LoVo (cell line): ENCODE results near the gene RAD54L.
"Not testable (repeated sequence)": the region's sequence is repeated elsewhere in the genome, so short reads cannot be mapped to it uniquely, and the experiment has no call there.

Source experiments
- DNase-seq: peaks from one replicate; pipeline ENCODE4 v3.0.0-alpha.2; 2016; ENCODE audit warnings: low spot score

The RAD54L gene

DNA sequence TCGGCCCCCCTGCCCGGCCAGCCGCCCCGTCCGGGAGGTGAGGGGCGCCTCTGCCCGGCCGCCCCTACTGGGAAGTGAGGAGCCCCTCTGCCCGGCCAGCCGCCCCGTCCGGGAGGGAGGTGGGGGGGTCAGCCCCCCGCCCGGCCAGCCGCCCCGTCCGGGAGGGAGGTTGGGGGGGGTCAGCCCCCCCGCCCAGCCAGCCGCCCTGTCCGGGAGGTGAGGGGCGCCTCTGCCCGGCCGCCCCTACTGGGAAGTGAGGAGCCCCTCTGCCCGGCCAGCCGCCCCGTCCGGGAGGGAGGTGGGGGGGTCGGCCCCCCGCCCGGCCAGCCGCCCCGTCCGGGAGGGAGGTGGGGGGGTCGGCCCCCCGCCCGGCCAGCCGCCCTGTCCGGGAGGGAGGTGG is 5.8 kb upstream of the RAD54L start:
- DNase-seq = not testable (repeated sequence)

- no peak for DNase-seq
Measured at GRCh38 chr1:46242918-46243317, 4.6 kb upstream of the RAD54L start.

GRCh38 chr1:46243831-46244230 is 3.7 kb upstream of the RAD54L start:
- not testable (repeated sequence) for DNase-seq

- peak; percentile 12 for DNase-seq
Measured at GRCh38 chr1:46244656-46245371, 2.7 kb upstream of the RAD54L start.

- not testable (repeated sequence) for DNase-seq
Measured at GRCh38 chr1:46246136-46246535, 1.4 kb upstream of the RAD54L start.

DNA sequence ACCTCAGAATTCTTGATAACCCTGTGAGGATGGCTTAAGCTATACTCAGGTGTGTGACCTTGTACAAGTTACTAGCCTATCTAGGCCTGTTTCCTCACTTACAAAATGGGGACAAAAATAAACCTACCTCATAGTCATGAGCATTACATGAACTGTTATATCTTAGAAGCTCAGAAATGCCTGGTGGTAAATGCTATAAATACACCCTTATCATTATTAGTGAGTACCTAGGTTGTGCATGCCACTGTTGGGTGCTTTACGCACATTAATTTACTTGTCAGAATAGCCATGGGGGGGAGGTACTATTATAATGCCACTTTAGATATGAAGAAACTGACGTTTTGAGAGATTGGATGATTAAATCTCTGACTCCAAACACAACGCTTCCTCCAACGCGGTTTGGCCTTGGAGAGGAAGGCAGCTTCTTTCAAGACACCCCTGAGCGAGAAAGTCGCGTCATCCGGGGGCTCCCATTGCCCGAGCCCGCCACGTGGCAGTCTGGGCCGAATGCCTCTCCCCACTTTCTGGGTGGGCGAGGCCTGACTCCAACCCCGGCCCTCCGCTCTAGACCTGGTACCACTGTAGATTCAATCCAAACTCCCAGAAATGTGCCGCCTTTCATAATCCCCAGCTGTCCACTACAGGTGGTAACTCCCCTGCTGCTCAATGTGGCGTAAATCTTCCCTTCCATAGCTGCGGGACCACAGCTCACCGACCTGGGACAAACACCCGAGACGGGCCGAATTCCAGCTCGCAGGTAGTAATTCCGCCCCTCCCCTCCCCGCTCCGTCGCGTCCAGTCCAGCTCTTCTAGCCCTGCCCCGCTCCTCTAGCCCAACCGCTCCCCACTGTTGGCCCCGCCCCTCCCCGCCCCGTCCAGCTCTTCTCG is 771 bp upstream of the RAD54L start:
- DNase-seq = peak; percentile 14

DNA sequence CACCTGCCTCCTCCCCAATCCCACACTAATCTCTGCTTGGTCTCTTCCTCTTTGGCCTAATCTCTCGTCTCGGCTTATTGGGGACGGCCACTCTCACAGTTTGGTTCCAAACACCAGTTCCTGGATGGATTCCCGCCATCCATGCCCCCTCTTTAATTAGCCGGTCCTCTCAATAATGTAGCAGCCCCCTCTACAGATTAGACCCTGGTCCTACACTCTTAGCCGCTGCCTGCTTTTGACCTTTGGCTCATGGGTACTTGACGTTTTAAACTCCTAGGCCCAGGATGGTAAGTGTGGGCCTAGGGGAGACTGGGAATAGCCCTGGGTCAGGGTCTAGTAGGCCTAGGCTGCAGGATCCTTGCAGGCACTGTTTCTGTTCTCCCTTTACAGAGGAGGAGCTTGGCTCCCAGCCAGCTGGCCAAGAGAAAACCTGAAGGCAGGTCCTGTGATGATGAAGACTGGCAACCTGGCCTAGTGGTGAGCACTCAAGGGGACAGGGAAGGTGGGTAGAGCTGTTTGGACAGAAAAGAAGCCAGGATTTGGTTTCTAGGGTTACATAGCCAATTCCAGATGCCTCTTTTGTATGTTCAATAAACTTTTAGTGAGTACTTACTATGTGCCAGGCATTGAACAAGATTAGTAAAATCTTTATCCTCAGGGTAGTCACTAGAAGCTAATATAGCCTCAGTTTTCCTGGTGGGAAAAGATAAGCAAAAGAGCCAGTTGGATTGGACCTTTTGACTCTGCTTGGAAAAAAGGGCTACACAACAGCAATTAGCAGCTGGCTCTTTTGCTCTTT is 758 bp downstream of the RAD54L start:
- peak; percentile 54 for DNase-seq

GRCh38 chr1:46254668-46255067 is 7.1 kb downstream of the RAD54L start:
- DNase-seq = no peak

GRCh38 chr1:46256523-46256922 is 9.0 kb downstream of the RAD54L start:
- DNase-seq = no peak

- no peak for DNase-seq
Measured at GRCh38 chr1:46262508-46262907, 14.9 kb downstream of the RAD54L start.

GRCh38 chr1:46263146-46263545 is 15.6 kb downstream of the RAD54L start:
- no peak for DNase-seq

GRCh38 chr1:46268578-46268977 is 21.0 kb downstream of the RAD54L start:
- DNase-seq = no peak

GRCh38 chr1:46274225-46275029 is 26.9 kb downstream of the RAD54L start:
- DNase-seq = no peak

GRCh38 chr1:46275030-46275337 is 27.4 kb downstream of the RAD54L start:
- no peak for DNase-seq

DNA sequence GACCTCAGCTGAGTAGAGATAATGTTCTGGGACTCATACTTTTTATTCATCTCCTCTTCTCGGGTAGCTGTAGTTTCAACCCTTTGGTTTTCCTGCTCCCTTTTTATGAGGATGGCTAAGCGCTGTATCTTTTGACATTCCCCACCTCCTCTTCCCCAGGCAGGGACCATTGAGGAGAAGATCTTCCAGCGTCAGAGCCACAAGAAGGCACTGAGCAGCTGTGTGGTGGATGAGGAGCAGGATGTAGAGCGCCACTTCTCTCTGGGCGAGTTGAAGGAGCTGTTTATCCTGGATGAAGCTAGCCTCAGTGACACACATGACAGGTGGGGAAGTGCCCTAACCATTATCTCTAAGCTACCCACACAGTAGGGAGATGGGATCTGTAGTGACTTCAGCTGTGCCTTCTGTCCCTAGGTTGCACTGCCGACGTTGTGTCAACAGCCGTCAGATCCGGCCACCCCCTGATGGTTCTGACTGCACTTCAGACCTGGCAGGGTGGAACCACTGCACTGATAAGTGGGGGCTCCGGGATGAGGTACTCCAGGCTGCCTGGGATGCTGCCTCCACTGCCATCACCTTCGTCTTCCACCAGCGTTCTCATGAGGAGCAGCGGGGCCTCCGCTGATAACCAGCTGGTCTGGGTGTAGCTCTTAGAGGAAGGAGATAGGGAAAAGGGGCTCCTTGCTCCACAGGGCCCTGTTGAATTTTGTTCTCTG is 30.3 kb downstream of the RAD54L start:
- DNase-seq = no peak

- no peak for DNase-seq
Measured at GRCh38 chr1:46278807-46279206, 31.2 kb downstream of the RAD54L start.

GRCh38 chr1:46280092-46280491 is 32.5 kb downstream of the RAD54L start:
- DNase-seq = no peak

DNA sequence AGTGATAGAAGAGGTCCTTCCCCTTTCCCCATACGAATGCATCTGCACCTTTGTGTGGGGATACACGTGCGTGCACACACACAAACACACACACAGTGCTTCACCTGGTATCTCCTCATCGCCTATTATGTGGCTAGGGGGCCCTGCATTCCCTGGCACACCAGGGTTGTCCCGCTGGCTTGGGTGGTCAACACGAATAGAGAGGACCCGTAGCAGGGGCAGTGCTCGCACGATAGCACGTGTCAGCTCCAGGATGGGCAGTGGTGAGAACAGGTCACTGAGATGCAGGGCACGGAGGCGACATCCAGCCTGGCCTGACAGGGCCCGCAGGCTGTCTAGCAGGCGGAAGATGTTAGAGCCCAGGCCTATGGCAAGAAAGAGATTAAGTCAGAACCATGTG is 33.5 kb downstream of the RAD54L start:
- no peak for DNase-seq

DNA sequence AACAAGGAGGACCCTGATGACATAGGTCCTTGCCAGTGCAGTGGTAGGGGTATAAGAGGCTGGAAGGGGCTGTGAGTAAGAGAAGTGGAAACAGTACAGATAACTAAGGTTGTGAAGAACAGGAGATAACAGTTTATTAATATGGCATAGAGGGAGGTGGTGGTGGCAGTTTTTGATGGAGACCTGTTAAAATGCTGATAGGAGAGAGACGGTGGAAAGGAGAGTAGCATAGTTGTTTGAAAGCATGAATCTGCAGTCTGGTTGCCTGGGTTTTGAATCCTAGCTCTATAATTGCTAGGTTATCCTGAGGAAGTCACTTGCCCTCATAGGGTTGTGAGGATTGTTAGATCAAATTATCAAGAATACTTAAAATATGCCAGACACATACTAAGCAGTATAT is 36.5 kb downstream of the RAD54L start:
- no peak for DNase-seq

DNA sequence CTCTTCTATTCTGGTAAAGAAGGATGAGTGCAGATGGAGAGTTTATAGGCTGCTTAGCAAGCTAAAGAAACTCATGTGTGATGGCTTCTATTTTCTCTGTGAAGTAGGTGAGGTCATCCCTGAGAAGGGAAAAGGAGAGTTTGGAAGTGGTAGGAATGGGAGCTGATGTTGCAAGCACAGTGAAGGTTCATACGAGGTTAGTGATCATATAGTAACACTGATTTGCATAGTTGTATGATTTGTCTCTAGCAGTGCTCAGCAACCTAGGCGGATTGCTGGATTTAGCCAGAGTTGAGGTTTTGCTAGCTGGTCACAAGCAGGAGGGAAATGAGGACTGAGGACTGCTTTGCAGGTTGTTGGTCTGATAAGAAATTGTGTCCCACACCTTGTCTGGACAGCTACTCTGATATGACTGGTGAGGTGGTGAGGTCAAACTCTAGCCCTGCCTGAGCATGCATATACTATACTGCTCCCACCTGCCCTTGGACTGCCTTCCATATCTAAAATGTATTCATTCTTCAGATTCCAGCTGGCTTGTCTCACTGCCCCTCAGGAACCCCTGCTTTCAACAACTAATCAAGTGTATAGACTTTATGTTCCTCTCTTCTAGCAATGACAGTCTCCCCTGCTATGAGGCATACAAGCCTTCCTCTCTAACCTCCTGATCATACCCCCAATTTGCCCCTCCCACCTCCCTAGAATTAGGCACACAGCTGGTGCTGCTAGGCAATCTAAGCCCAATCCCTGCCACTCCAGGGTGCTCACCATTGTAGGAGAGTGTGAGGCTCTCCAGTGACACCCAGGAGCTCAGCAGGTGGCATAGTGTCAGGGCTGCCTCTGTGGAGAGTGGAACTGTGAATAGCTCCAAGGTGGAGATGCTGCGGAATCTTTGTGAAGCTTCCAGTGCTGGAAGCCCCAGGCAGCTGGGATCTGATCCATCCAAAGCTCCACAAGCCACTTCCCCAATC is 37.3 kb downstream of the RAD54L start:
- no peak for DNase-seq
